Left ventricle myocardium inferior (tissue), 1 donor: ENCODE measurements around the gene RIBC1. TPM values are rescaled to one million over a fixed set of nuclear protein-coding genes. Genes with fewer than 3 reads are reported as not detected.
"Not testable (repeated sequence)": the region's sequence is repeated elsewhere in the genome, so short reads cannot be mapped to it uniquely, and the experiment has no call there.

ENCODE experiments used
- DNase-seq: peaks from one replicate; pipeline ENCODE4 v3.0.0-alpha.2; 2020
- H3K27ac ChIP-seq: fragments of 200-600 bp; replicated peaks from 2 replicates; pipeline ENCODE4 v1.8.0; 2021
- H3K27me3 ChIP-seq: fragments of 200-600 bp; 2 replicates; pipeline ENCODE4 v1.8.0; 2021; ENCODE audit warnings: low read depth
- H3K36me3 ChIP-seq: fragments of 200-600 bp; 2 replicates; pipeline ENCODE4 v1.8.0; 2021
- H3K4me1 ChIP-seq: fragments of 200-600 bp; 2 replicates; pipeline ENCODE4 v1.8.0; 2021
- H3K4me3 ChIP-seq: fragments of 200-600 bp; 2 replicates; pipeline ENCODE4 v1.8.0; 2021; ENCODE audit warnings: mild to moderate bottlenecking, moderate library complexity
- H3K9me3 ChIP-seq: fragments of 200-600 bp; replicated peaks from 2 replicates; pipeline ENCODE4 v1.8.0; 2021
- intact Hi-C: fragments of 100-400 bp; cut with micrococcal nuclease; formaldehyde crosslinking; loops from one replicate; pipeline ENCODE4 v1.11.0; 2022
- total RNA-seq: library from RNA; stranded (reverse); fragmentation: NEBNext Ultra II Directional; extraction: Animal tissue kit (Norgen Biotek cat#: 25700); gene quantifications from one replicate; pipeline ENCODE4 v1.2.1, GENCODE V29; 2021
- TF ChIP-seq, protein P1 (sequence below): fragments of 200-600 bp; IDR thresholded peaks from 2 replicates; pipeline ENCODE4 v1.8.0; 2021; ENCODE audit warnings: antibody characterized with exemption, mild to moderate bottlenecking, borderline replicate concordance
- donor health status: DM: no; HTN: yes; CAD: no; lungs with severe emphysema.

Gene RIBC1
- total RNA-seq, 1 donor from 2014 or later = 0.49 TPM

DNA sequence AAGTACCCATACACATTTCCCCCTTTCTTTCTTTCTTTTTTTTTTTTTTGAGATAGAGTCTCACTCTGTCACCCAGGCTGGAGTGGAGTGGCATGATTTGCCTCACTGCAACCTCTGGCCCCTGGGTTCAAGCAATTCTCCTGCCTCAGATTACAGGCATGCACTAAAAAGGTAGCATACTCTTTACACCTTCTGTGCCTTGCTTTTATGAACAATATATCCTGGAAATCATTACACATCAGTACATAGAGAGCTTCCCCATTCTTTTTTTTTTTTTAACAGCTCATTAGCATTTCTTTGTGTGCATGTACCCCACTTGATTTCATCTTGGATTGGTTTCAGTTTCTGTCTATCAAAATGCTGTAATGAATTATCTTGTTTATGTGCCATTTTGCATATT, 30.1 kb downstream of the RIBC1 start:
- Histone ChIP-seq H3K36me3 (no peaks in the 10 kb centered on the region), H3K9me3 (no peaks in the 10 kb centered on the region), H3K27ac (no peak overlapping the region), H3K4me1 (no peaks in the 10 kb centered on the region), H3K4me3 (no peak overlapping the region), H3K27me3 (no peaks in the 10 kb centered on the region)
- TF ChIP-seq, protein P1, sequence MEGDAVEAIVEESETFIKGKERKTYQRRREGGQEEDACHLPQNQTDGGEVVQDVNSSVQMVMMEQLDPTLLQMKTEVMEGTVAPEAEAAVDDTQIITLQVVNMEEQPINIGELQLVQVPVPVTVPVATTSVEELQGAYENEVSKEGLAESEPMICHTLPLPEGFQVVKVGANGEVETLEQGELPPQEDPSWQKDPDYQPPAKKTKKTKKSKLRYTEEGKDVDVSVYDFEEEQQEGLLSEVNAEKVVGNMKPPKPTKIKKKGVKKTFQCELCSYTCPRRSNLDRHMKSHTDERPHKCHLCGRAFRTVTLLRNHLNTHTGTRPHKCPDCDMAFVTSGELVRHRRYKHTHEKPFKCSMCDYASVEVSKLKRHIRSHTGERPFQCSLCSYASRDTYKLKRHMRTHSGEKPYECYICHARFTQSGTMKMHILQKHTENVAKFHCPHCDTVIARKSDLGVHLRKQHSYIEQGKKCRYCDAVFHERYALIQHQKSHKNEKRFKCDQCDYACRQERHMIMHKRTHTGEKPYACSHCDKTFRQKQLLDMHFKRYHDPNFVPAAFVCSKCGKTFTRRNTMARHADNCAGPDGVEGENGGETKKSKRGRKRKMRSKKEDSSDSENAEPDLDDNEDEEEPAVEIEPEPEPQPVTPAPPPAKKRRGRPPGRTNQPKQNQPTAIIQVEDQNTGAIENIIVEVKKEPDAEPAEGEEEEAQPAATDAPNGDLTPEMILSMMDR = no peak
- intact Hi-C loops = no loop called here
- DNase-seq = no peak

GRCh38 chrX:53456254-53456653, 33.6 kb downstream of the RIBC1 start:
- Histone ChIP-seq H3K9me3 (no peaks in the 10 kb centered on the region), H3K27me3 (no peaks in the 10 kb centered on the region), H3K36me3 (no peaks in the 10 kb centered on the region), H3K4me1 (no peaks in the 10 kb centered on the region), H3K27ac (no peak overlapping the region), H3K4me3 (no peak overlapping the region)
- intact Hi-C loops = no loop called here
- TF ChIP-seq, protein P1 = no peak
- no peak for DNase-seq

DNA sequence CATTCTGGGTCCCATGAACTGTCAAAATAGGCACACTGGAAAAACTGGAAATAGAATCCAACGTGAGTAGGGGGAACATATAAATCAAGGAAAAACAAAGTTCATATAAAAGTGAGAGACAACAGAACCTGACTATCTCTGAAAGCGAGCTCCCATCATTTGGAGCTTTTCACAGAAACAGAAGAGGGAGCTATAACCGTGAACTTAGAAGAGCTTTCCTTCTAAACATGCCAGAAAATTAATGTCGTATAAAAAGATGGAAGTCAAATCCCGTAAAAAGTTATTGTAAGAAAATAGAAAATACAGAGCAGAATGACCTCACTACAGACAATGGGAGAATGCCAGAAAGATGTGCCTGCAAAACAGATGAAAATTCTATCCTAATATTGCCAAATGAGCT, 35.4 kb downstream of the RIBC1 start:
- DNase-seq = no peak
- intact Hi-C loops = no loop called here
- TF ChIP-seq, protein P1 = no peak
- Histone ChIP-seq H3K4me3 (no peak overlapping the region), H3K9me3 (no peaks in the 10 kb centered on the region), H3K27me3 (no peaks in the 10 kb centered on the region), H3K27ac (no peak overlapping the region), H3K36me3 (no peaks in the 10 kb centered on the region), H3K4me1 (no peaks in the 10 kb centered on the region)

GRCh38 chrX:53468659-53469058, 46.0 kb downstream of the RIBC1 start:
- H3K27me3 ChIP-seq, intact Hi-C loops, H3K9me3 ChIP-seq, H3K36me3 ChIP-seq, H3K4me3 ChIP-seq, H3K27ac ChIP-seq, DNase-seq, H3K4me1 ChIP-seq: not testable (repeated sequence)

GRCh38 chrX:53471346-53471745, 48.7 kb downstream of the RIBC1 start:
- intact Hi-C loops = no loop called here

DNA sequence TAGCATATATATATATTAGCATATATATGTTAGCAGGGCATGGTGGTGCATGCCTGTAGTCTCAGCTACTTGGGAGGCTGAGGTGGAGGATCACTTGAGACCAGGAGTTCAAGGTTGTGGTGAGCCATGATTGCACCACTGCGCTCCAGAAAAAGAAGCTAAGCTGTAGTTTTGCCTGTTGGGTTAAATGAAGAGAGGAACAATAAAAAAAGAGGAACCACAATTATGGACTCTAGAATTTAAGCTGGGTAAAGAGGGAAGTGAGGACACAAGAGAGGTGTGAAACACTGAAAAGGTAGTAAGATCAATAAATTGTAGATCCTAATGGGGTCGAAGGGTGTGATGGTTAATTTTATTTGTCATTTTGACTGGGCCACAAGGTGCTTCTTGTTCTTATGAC, 52.0 kb downstream of the RIBC1 start:
- Histone ChIP-seq H3K36me3 (no peaks in the 10 kb centered on the region), H3K9me3 (no peaks in the 10 kb centered on the region), H3K4me3 (no peak overlapping the region), H3K27ac (no peak overlapping the region), H3K27me3 (no peaks in the 10 kb centered on the region), H3K4me1 (no peaks in the 10 kb centered on the region)
- no peak for DNase-seq
- intact Hi-C loops = no loop called here
- TF ChIP-seq, protein P1 = no peak

More at GRCh38 chrX:53471346-53471745, 48.7 kb downstream of the RIBC1 start:
- Histone ChIP-seq H3K36me3 (no peaks in the 10 kb centered on the region), H3K27me3 (no peaks in the 10 kb centered on the region), H3K4me1 (no peaks in the 10 kb centered on the region), H3K9me3 (no peaks in the 10 kb centered on the region), H3K4me3 (no peak overlapping the region), H3K27ac (no peak overlapping the region)
- DNase-seq = no peak
- TF ChIP-seq, protein P1 = no peak
